OCI-M2 (cell line): Measurements from ENCODE around the gene NDUFS3.
"Not testable (repeated sequence)": the region's sequence is repeated elsewhere in the genome, so short reads cannot be mapped to it uniquely, and the experiment has no call there.

Experiments used
- DNase-seq: peaks from one replicate; lab custom pipeline; 2025; ENCODE audit not compliant: unreplicated experiment; lab: John Stamatoyannopoulos, UW

The NDUFS3 gene

GRCh38 chr11:47558695-47559094 is 20.2 kb upstream of the NDUFS3 start:
- no peak for DNase-seq

GRCh38 chr11:47560426-47560825 is 18.4 kb upstream of the NDUFS3 start:
- DNase-seq: no peak

GRCh38 chr11:47562393-47562792 is 16.5 kb upstream of the NDUFS3 start:
- DNase-seq: not testable (repeated sequence)

GRCh38 chr11:47564366-47564765 is 14.5 kb upstream of the NDUFS3 start:
- DNase-seq: not testable (repeated sequence)

- DNase-seq: no peak
Observed at GRCh38 chr11:47564933-47565339, 13.9 kb upstream of the NDUFS3 start.

- no peak for DNase-seq
Observed at GRCh38 chr11:47565340-47566148, 13.3 kb upstream of the NDUFS3 start, which contains the start of gene PTPMT1. Gene PTPMT1 (plus strand): TSS chr11:47565599. CDS start chr11:47565623, 24 bp downstream.

- no peak for DNase-seq
Observed at GRCh38 chr11:47566149-47566698, 12.7 kb upstream of the NDUFS3 start.

GRCh38 chr11:47569646-47570045 is 9.2 kb upstream of the NDUFS3 start:
- no peak for DNase-seq

GRCh38 chr11:47570651-47571356 is 8.1 kb upstream of the NDUFS3 start:
- no peak for DNase-seq

GRCh38 chr11:47571357-47571729 is 7.5 kb upstream of the NDUFS3 start:
- no peak for DNase-seq

- DNase-seq: no peak
Observed at GRCh38 chr11:47571895-47572294, 7.0 kb upstream of the NDUFS3 start.

- DNase-seq: no peak
Observed at GRCh38 chr11:47572715-47573255, 6.1 kb upstream of the NDUFS3 start.

- no peak for DNase-seq
Observed at GRCh38 chr11:47573321-47573720, 5.6 kb upstream of the NDUFS3 start.

- no peak for DNase-seq
Observed at GRCh38 chr11:47577460-47578041, 1.3 kb upstream of the NDUFS3 start.

GRCh38 chr11:47583844-47584243 is 5.0 kb downstream of the NDUFS3 start:
- DNase-seq: no peak

- DNase-seq: no peak
Observed at GRCh38 chr11:47586098-47586855, 7.4 kb downstream of the NDUFS3 start, which contains the start of gene FAM180B. Gene FAM180B (plus strand): TSS chr11:47586678. CDS start chr11:47586769, 91 bp downstream.

GRCh38 chr11:47587039-47587716 is 8.3 kb downstream of the NDUFS3 start:
- DNase-seq: no peak

- no peak for DNase-seq
Observed at GRCh38 chr11:47587723-47588326, 9.0 kb downstream of the NDUFS3 start.

GRCh38 chr11:47589118-47589517 is 10.2 kb downstream of the NDUFS3 start:
- no peak for DNase-seq

GRCh38 chr11:47589584-47589976 is 10.7 kb downstream of the NDUFS3 start:
- DNase-seq: no peak
